Transverse colon (tissue), 4 donors: ENCODE measurements around the gene CD34. TPM values are rescaled to one million over a fixed set of nuclear protein-coding genes. Genes with fewer than 3 reads are reported as not detected.
A peak's percentile ranks its signal among the peaks of the same experiment; 100 is the strongest.
"Not testable (repeated sequence)": the region's sequence is repeated elsewhere in the genome, so short reads cannot be mapped to it uniquely, and the experiment has no call there.

Source experiments
- DNase-seq: peaks from one replicate; pipeline ENCODE4 v3.0.0-alpha.2; 2019
- H3K27ac ChIP-seq, 4 donors: fragments of 200-600 bp; sonication (generic); 2 replicates each; pipeline ENCODE4 v1.5.1; 2016 to 2018; ENCODE audit warnings: inconsistent platforms in 4 of 4
- H3K27me3 ChIP-seq: fragments of 200-600 bp; sonication (generic); 2 replicates; pipeline ENCODE4 v1.5.1; 2017; ENCODE audit warnings: inconsistent platforms
- H3K36me3 ChIP-seq, 4 donors: fragments of 200-600 bp; sonication (generic); 2 replicates each; pipeline ENCODE4 v1.5.1; 2017 to 2019; ENCODE audit warnings: inconsistent platforms in 4 of 4
- H3K4me1 ChIP-seq, 4 donors: fragments of 200-600 bp; sonication (generic); 2 replicates each; pipeline ENCODE4 v1.5.1; 2017 to 2020; ENCODE audit warnings: inconsistent platforms in 4 of 4
- H3K4me3 ChIP-seq, 4 donors: fragments of 200-600 bp; sonication (generic); 1 replicate in 1 of 4; 2 replicates in 3 of 4; pipeline versions ENCODE4 v1.5.1 to v1.6.1; 2017 to 2019; ENCODE audit warnings: inconsistent platforms in 4 of 4
- H3K9me3 ChIP-seq, 2 donors: fragments of 200-600 bp; sonication (generic); 2 replicates each; pipeline ENCODE4 v1.5.1; 2017 to 2019; ENCODE audit warnings: inconsistent platforms in 2 of 2
- CTCF ChIP-seq, 5 experiments: fragments of 200-600 bp in 3 of 5; fragments of 450-650 bp in 2 of 5; sonication (generic) in 3 of 5; IDR thresholded peaks; 1 replicate in 2 of 5; 2 replicates in 3 of 5; pipeline ENCODE4 v1.5.1; 2016 to 2017; ENCODE audit warnings: antibody characterized with exemption in 5 of 5, inconsistent platforms in 3 of 5, mild to moderate bottlenecking in 2 of 5, moderate library complexity in 1 of 5
- EP300 ChIP-seq: sonication (generic); formaldehyde crosslinking; IDR thresholded peaks from one replicate; pipeline ENCODE4 v1.6.1; 2017; ENCODE audit warnings: antibody characterized with exemption, low read depth
- POLR2A ChIP-seq: fragments of 450-650 bp; IDR thresholded peaks from one replicate; pipeline ENCODE4 v1.6.1; 2016; ENCODE audit warnings: antibody characterized with exemption, mild to moderate bottlenecking, moderate library complexity
- POLR2AphosphoS5 ChIP-seq, 3 donors: sonication (generic); formaldehyde crosslinking; IDR thresholded peaks; one replicate each; pipeline ENCODE4 v1.6.1; 2016; ENCODE audit warnings: antibody characterized with exemption in 3 of 3
- WGBS, 2 donors: methylation state at CpG; one replicate each; pipeline ENCODE4 v1.1.5; 2018; ENCODE audit warnings: low coverage in 1 of 2; 5-methylcytosine and 5-hydroxymethylcytosine counted together
- in situ Hi-C, 4 donors: fragments of 200-750 bp; cut with MboI; loops; one replicate each; pipeline versions ENCODE4 v1.15.0 to v1.15.1; 2017; ENCODE audit warnings: low sequenced_read_pairs in 3 of 4, low pct_ligation_motif_present in 1 of 4, low pct_unique_long_range_greater_than_20kb in 1 of 4
- intact Hi-C: fragments of 100-400 bp; cut with DNase I; formaldehyde crosslinking; loops from one replicate; pipeline ENCODE4 v1.15.1; 2023; ENCODE audit warnings: low total_unique reads
- total RNA-seq, 4 donors: library from RNA; depleted of rRNA; stranded (reverse); fragments of >200 nt; gene quantifications; one replicate each; pipeline ENCODE4 v1.1.0, GENCODE V29; 2016

Gene CD34
- total RNA-seq, 4 donors from 2014 or later, result 7.5 to 85.2 (median 9.7) TPM

- in situ Hi-C loops, result no loop called here
- peaks cover 5% of the 10 kb centered on the region for H3K27me3 ChIP-seq
- no peak for DNase-seq
- H3K4me1 ChIP-seq, result peaks cover 0 to 2% (median 0%) of the 10 kb centered on the region in 4 donors
- H3K4me3 ChIP-seq, result no peak overlapping the region
- H3K9me3 ChIP-seq, result no peaks in the 10 kb centered on the region
- TF ChIP-seq POLR2AphosphoS5 (IDR thresholded peaks at IDR 0.05), result no peak
- TF ChIP-seq EP300, result no peak
- TF ChIP-seq POLR2A, result no peak
- TF ChIP-seq CTCF (IDR thresholded peaks at IDR 0.05), result no peak
- no peaks in the 10 kb centered on the region for H3K36me3 ChIP-seq
- intact Hi-C loops, result no loop called here
- H3K27ac ChIP-seq, result no peak overlapping the region
- WGBS, 2 donors, result 73 to 86% methylated on average over 1 of the region's 1 CpG
These were observed 35.8 kb upstream of the CD34 start for GRCh38 chr1:207946756-207947155.

- intact Hi-C loops, result no loop called here
- Histone ChIP-seq H3K4me1 (peaks cover 0 to 2% (median 0%) of the 10 kb centered on the region in 4 donors), H3K27me3 (no peaks in the 10 kb centered on the region), H3K36me3 (no peaks in the 10 kb centered on the region), H3K27ac (no peak overlapping the region), H3K9me3 (no peaks in the 10 kb centered on the region), H3K4me3 (no peak overlapping the region)
- in situ Hi-C loops, result no loop called here
- 65 to 90% methylated on average over 3 of the region's 3 CpGs for WGBS, 2 donors
- no peak for DNase-seq
- no peak for TF ChIP-seq CTCF (IDR thresholded peaks at IDR 0.05)
- no peak for TF ChIP-seq POLR2AphosphoS5 (IDR thresholded peaks at IDR 0.05)
- TF ChIP-seq EP300, result no peak
- TF ChIP-seq POLR2A, result no peak
These were observed 33.6 kb upstream of the CD34 start for GRCh38 chr1:207944571-207944970.

GRCh38 chr1:207942337-207942741 lies 31.4 kb upstream of the CD34 start:
- 71 to 75% methylated on average over 2 to 14 of the region's 14 CpGs for WGBS, 2 donors
- in situ Hi-C loops, H3K4me3 ChIP-seq, DNase-seq, H3K27me3 ChIP-seq, intact Hi-C loops, H3K9me3 ChIP-seq, H3K4me1 ChIP-seq, H3K36me3 ChIP-seq: not testable (repeated sequence)
- H3K27ac ChIP-seq, result peak overlapping the region; percentile 35 to 65 (median 54)

GRCh38 chr1:207941665-207942064 lies 30.7 kb upstream of the CD34 start:
- H3K9me3 ChIP-seq, result no peaks in the 10 kb centered on the region

GRCh38 chr1:207938016-207938415 lies 27.1 kb upstream of the CD34 start:
- Histone ChIP-seq H3K4me3 (no peak overlapping the region), H3K4me1 (peaks cover 0 to 2% (median 0%) of the 10 kb centered on the region in 4 donors), H3K9me3 (no peaks in the 10 kb centered on the region), H3K36me3 (no peaks in the 10 kb centered on the region), H3K27me3 (no peaks in the 10 kb centered on the region), H3K27ac (no peak overlapping the region)
- DNase-seq, result no peak
- TF ChIP-seq POLR2AphosphoS5 (IDR thresholded peaks at IDR 0.05), result no peak
- no peak for TF ChIP-seq CTCF (IDR thresholded peaks at IDR 0.05)
- no peak for TF ChIP-seq POLR2A
- TF ChIP-seq EP300, result no peak
- intact Hi-C loops (no loop called here), in situ Hi-C loops (no loop called here)
- WGBS, 2 donors, result 80 to 86% methylated on average over 1 to 10 of the region's 10 CpGs

More at GRCh38 chr1:207941665-207942064, 30.7 kb upstream of the CD34 start:
- 29 to 65% methylated on average over 5 to 7 of the region's 7 CpGs for WGBS, 2 donors
- Histone ChIP-seq H3K27ac (peak overlapping the region; percentile 35 to 65 (median 54)), H3K4me3 (no peak overlapping the region), H3K27me3 (no peaks in the 10 kb centered on the region), H3K4me1 (peaks cover 0 to 2% (median 0%) of the 10 kb centered on the region in 4 donors), H3K36me3 (no peaks in the 10 kb centered on the region)
- in situ Hi-C loops, result no loop called here
- intact Hi-C loops, result no loop called here
- TF ChIP-seq POLR2A (no peak), EP300 (no peak), POLR2AphosphoS5 (IDR thresholded peaks at IDR 0.05) (peak in 2 of 3 donors; percentile 24 to 31)
- peak; percentile 46 for DNase-seq
